GM21737 (cell line): ENCODE data around the gene MUC20.
"Not testable (repeated sequence)": the region's sequence is repeated elsewhere in the genome, so short reads cannot be mapped to it uniquely, and the experiment has no call there.

Source experiments
- ATAC-seq: cut with Tn5 transposase; IDR thresholded peaks from one replicate; pipeline ENCODE4 v1.9.1; 2021; ENCODE audit warnings: mild to moderate bottlenecking, moderate library complexity; ENCODE audit not compliant: unreplicated experiment

Gene MUC20

GRCh38 chr3:195768831-195769303 lies 48.1 kb downstream of the MUC20 start:
- ATAC-seq: no peak

- no peak for ATAC-seq
Measured at GRCh38 chr3:195769551-195769950, 48.8 kb downstream of the MUC20 start.

- ATAC-seq: no peak
Measured at GRCh38 chr3:195770081-195770840, 49.5 kb downstream of the MUC20 start.

DNA sequence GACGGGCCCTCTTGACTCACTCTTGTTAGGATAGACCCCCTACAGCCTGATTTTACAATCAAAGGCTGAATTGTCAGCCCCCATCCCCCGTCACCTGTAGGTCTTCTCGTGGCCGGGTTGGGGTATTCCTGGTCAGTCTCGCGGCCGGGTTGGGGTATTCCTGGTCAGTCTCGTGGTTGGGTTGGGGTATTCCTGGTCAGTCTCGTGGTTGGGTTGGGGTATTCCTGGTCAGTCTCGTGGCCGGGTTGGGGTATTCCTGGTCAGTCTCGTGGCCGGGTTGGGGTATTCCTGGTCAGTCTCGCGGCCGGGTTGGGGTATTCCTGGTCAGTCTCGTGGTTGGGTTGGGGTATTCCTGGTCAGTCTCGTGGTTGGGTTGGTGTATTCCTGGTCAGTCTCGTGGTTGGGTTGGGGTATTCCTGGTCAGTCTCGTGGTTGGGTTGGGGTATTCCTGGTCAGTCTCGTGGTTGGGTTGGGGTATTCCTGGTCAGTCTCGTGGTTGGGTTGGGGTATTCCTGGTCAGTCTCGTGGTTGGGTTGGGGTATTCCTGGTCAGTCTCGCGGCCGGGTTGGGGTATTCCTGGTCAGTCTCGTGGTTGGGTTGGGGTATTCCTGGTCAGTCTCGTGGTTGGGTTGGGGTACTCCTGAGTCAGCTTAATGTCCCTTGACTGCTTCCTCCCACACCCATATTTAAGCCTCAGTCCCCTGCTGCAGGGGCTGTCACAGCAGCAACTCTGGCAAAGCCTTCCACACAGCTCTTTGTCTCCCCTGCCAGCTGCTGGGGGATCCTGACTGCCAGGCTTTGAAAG lies 50.3 kb downstream of the MUC20 start:
- ATAC-seq: not testable (repeated sequence)

DNA sequence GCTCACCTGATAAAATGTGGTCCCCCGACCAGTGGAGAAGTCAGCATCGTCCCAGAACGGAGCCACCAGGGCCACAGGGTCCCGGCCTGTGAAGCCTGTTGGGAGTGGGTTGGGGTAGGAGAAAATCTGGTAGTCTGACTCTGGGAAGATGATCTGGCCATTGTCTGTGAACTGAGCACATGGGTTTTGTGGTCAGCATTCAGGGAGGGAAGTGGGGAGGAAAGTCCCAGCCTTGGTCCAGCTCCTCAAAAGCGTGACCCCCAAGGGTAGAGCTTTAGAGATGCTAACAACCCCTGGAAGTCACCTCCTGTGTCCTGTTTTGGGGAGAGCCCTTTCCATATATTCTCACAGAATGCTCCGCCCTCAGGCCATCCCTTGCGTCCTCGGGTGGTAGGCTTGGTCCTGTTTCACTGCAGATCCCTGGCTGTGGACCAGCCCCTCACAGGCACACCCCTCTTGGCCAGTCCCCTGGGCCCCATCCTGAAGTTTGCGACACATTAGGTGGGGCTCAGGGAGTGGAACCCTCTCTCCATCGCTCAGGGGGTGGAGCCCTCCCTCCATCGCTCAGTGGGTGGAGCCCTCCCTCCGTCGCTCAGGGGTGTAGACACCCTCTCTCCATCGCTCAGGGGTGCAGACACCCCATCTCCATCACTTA lies 51.0 kb downstream of the MUC20 start:
- no peak for ATAC-seq

DNA sequence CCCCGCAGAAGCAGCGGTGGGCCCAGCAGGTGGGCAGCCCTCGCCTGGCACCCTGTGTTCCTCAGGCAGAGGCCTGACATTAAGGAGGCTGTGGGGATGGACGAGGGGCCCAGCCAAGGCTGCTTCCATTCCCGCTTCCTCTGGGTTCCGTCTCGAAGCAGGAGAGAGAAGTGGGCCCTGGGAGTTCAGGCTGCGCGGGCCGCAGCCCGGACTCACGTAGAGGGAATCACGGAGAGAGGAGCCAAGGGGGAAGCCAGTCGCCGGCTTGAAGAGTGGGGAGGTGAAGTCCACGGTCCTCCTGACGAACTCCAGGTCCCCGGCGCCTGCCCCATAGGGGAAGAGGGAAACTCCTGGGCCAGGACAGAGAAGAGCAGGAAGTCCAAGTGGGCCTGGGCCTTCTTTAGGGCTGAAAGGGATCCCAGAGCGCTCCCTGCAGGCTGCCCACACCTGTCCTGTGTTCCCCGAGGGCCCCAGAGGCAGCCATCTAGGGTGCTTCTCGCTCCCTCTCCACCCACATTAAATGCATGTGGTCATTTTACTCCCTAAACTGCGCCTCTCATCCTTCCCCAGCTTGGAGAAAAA lies 53.3 kb downstream of the MUC20 start:
- ATAC-seq: no peak

- no peak for ATAC-seq
Measured at GRCh38 chr3:195774917-195775316, 54.1 kb downstream of the MUC20 start.

DNA sequence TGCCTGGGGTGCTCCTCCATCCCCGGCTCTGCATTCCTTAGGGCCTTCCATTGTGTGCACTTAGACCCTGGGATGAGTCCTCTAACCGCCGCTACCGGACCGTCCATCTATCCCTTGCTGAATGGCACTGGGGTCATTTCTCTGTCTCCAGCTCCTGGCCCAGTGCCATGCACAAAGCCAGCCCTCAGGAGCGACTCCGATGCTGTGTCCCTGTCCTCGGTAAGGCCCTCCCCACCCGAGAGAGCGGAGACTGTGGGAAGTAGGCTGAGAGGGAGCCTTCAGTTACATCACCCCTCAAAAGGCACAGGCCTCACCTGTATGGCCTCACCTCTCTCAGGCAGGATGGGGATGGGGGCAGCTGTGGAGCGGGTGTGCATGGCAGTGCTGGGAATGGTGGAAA lies 57.2 kb downstream of the MUC20 start:
- no peak for ATAC-seq

- not testable (repeated sequence) for ATAC-seq
Measured at GRCh38 chr3:195781236-195781635, 60.5 kb downstream of the MUC20 start.
